Cerebellar cortex (tissue), 1 donor: ENCODE results near the gene STK38.

Experiments used
- DNase-seq: peaks from one replicate; pipeline ENCODE4 v3.0.0-alpha.2; 2015; ENCODE audit warnings: low spot score

Gene STK38

GRCh38 chr6:36563928-36564284 lies 16.6 kb upstream of the STK38 start:
- no peak for DNase-seq

- no peak for DNase-seq
Measured at GRCh38 chr6:36563237-36563927, 16.1 kb upstream of the STK38 start.

GRCh38 chr6:36560822-36561221 lies 13.5 kb upstream of the STK38 start:
- no peak for DNase-seq

- DNase-seq = no peak
Measured at GRCh38 chr6:36559011-36559793, 11.9 kb upstream of the STK38 start.

- DNase-seq = no peak
Measured at GRCh38 chr6:36556281-36556680, 9.0 kb upstream of the STK38 start.

GRCh38 chr6:36555750-36556252 lies 8.5 kb upstream of the STK38 start:
- no peak for DNase-seq

GRCh38 chr6:36550473-36551000 lies 3.3 kb upstream of the STK38 start:
- DNase-seq = no peak

- DNase-seq = no peak
Measured at GRCh38 chr6:36548401-36548743, 1.1 kb upstream of the STK38 start.

- DNase-seq = peak; percentile 20
Measured at GRCh38 chr6:36547646-36548400, 544 bp upstream of the STK38 start.

GRCh38 chr6:36546308-36546919 lies 865 bp downstream of the STK38 start:
- DNase-seq = peak; percentile 60

GRCh38 chr6:36545767-36546307 lies 1.4 kb downstream of the STK38 start:
- no peak for DNase-seq

GRCh38 chr6:36544228-36544627 lies 3.1 kb downstream of the STK38 start:
- DNase-seq = no peak

GRCh38 chr6:36542041-36542440 lies 5.2 kb downstream of the STK38 start:
- no peak for DNase-seq

GRCh38 chr6:36539814-36540568 lies 7.3 kb downstream of the STK38 start:
- no peak for DNase-seq

GRCh38 chr6:36536873-36537547 lies 10.3 kb downstream of the STK38 start:
- DNase-seq = no peak

- DNase-seq = no peak
Measured at GRCh38 chr6:36533321-36533720, 14.0 kb downstream of the STK38 start.

GRCh38 chr6:36526066-36526465 lies 21.2 kb downstream of the STK38 start:
- DNase-seq = no peak

GRCh38 chr6:36525346-36525745 lies 21.9 kb downstream of the STK38 start:
- no peak for DNase-seq

- no peak for DNase-seq
Measured at GRCh38 chr6:36524871-36525270, 22.4 kb downstream of the STK38 start.

- DNase-seq = no peak
Measured at GRCh38 chr6:36523936-36524499, 23.3 kb downstream of the STK38 start.
